ENCODE results near the gene DIRAS1. TPM values are rescaled to one million over a fixed set of nuclear protein-coding genes. Genes with fewer than 3 reads are reported as not detected.

The DIRAS1 gene
- total and polyA plus RNA-seq, 2 donors (not counting 1 experiment from before 2014, with no cell fraction given) = 5.2 to 19.0 TPM

- H3K4me2 ChIP-seq (ENCODE audit: extremely low read depth, insufficient read depth, low read length) = no peak overlapping the region
- no peaks in the 10 kb centered on the region for H3K27me3 ChIP-seq (ENCODE audit: control insufficient read depth, insufficient read depth, low read length)
- no peak for TF ChIP-seq EZH2 (IDR thresholded peaks at IDR 0.05; ENCODE audit: low read length, missing control alignments)
- TF ChIP-seq, protein P1, sequence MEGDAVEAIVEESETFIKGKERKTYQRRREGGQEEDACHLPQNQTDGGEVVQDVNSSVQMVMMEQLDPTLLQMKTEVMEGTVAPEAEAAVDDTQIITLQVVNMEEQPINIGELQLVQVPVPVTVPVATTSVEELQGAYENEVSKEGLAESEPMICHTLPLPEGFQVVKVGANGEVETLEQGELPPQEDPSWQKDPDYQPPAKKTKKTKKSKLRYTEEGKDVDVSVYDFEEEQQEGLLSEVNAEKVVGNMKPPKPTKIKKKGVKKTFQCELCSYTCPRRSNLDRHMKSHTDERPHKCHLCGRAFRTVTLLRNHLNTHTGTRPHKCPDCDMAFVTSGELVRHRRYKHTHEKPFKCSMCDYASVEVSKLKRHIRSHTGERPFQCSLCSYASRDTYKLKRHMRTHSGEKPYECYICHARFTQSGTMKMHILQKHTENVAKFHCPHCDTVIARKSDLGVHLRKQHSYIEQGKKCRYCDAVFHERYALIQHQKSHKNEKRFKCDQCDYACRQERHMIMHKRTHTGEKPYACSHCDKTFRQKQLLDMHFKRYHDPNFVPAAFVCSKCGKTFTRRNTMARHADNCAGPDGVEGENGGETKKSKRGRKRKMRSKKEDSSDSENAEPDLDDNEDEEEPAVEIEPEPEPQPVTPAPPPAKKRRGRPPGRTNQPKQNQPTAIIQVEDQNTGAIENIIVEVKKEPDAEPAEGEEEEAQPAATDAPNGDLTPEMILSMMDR (conservative IDR thresholded peaks at IDR 0.05 in 1 of 2, IDR thresholded peaks at IDR 0.05 in 1 of 2; ENCODE audit: low read depth in 1 of 2, low read length in 2 of 2) = no peak
- no peaks in the 10 kb centered on the region for H3K36me3 ChIP-seq (ENCODE audit: control insufficient read depth, insufficient read depth, low read length)
- no peak overlapping the region for H3K4me3 ChIP-seq (replicated peaks in 1 of 4; ENCODE audit: control extremely low read depth in 1 of 4, insufficient read depth in 1 of 4, low read depth in 3 of 4, low read length in 4 of 4)
- H4K20me1 ChIP-seq (ENCODE audit: control insufficient read depth, extremely low read depth, insufficient read depth, low read length) = no peaks in the 10 kb centered on the region
- peaks cover 4% of the 10 kb centered on the region for H3K79me2 ChIP-seq (ENCODE audit: control insufficient read depth, insufficient read depth, low read length)
- H3K9me3 ChIP-seq (ENCODE audit: control insufficient read depth, insufficient read depth, low read depth, low read length) = no peaks in the 10 kb centered on the region
- H3K4me1 ChIP-seq (ENCODE audit: control insufficient read depth, extremely low read depth, insufficient read depth, low read length) = peaks cover 5% of the 10 kb centered on the region
- DNase-seq (ENCODE audit: low read depth in 2 of 2) = no peak
- H2AFZ ChIP-seq (ENCODE audit: low read length) = no peak overlapping the region
- H3K9ac ChIP-seq (ENCODE audit: insufficient read depth, low read length) = no peak overlapping the region
- no peak overlapping the region for H3K27ac ChIP-seq (ENCODE audit: insufficient read depth, low read length)
Measured at GRCh38 chr19:2743099-2743498, 21.9 kb upstream of the DIRAS1 start.

GRCh38 chr19:2740314-2740656 is 19.1 kb upstream of the DIRAS1 start:
- peaks cover 5% of the 10 kb centered on the region for H3K4me1 ChIP-seq (ENCODE audit: control insufficient read depth, extremely low read depth, insufficient read depth, low read length)
- H3K4me3 ChIP-seq (replicated peaks in 1 of 4; ENCODE audit: control extremely low read depth in 1 of 4, insufficient read depth in 1 of 4, low read depth in 3 of 4, low read length in 4 of 4) = no peak overlapping the region
- no peak overlapping the region for H3K9ac ChIP-seq (ENCODE audit: insufficient read depth, low read length)
- H3K79me2 ChIP-seq (ENCODE audit: control insufficient read depth, insufficient read depth, low read length) = peaks cover 4% of the 10 kb centered on the region
- H3K9me3 ChIP-seq (ENCODE audit: control insufficient read depth, insufficient read depth, low read depth, low read length) = no peaks in the 10 kb centered on the region
- H3K27me3 ChIP-seq (ENCODE audit: control insufficient read depth, insufficient read depth, low read length) = no peaks in the 10 kb centered on the region
- DNase-seq (ENCODE audit: low read depth in 2 of 2) = no peak
- H3K27ac ChIP-seq (ENCODE audit: insufficient read depth, low read length) = no peak overlapping the region
- no peaks in the 10 kb centered on the region for H4K20me1 ChIP-seq (ENCODE audit: control insufficient read depth, extremely low read depth, insufficient read depth, low read length)
- H3K4me2 ChIP-seq (ENCODE audit: extremely low read depth, insufficient read depth, low read length) = no peak overlapping the region
- peaks cover 4% of the 10 kb centered on the region for H3K36me3 ChIP-seq (ENCODE audit: control insufficient read depth, insufficient read depth, low read length)
- TF ChIP-seq EZH2 (IDR thresholded peaks at IDR 0.05; ENCODE audit: low read length, missing control alignments) = no peak
- H2AFZ ChIP-seq (ENCODE audit: low read length) = no peak overlapping the region

DNA sequence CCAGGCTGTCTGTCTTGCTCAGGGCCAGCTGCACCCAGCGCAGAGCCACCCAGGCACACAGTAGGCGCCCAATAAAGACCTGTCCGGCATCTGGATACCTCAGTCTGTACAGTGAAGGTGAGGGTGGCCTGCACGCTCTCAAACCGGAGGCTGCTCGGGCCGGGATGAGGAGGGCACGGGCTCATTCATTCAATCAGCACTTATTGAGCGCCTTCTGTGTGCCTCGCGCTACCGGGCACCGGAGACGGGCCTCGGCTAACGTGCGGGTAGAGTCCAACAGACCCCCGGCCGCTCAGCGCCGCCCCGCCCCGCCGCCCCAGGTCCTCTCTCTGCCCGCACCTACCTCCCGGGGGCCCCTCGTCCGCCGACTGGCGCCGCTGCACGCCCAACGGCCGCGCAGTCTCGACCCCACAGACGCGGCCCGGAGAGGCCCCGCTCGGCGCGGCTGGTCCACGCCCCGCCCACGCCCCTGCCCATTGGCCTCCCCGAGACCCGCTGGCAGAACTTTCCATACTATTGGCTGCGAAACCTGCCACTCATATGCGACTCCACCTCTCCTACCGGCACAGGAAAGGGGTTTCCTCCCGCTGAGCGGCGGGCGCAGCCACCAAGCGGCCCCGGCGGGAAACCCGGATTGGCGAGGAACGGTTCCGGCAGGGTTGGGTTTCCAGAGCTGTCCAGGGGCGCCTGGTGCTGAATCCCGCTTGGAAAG is 18.6 kb upstream of the DIRAS1 start, which contains the start of gene SLC39A3:
Gene SLC39A3, minus strand, starts transcription at position 416 of the 712 bp plus-strand sequence. CDS start 2,760 bp downstream, outside the sequence.
- peak within 1 kb of the TSS; percentile 68 to 94 (median 85) for H3K4me3 ChIP-seq (replicated peaks in 1 of 4; ENCODE audit: control extremely low read depth in 1 of 4, insufficient read depth in 1 of 4, low read depth in 3 of 4, low read length in 4 of 4)
- peak within 1 kb of the TSS; percentile 67 for H2AFZ ChIP-seq (ENCODE audit: low read length)
- TF ChIP-seq EZH2 (IDR thresholded peaks at IDR 0.05; ENCODE audit: low read length, missing control alignments) = no peak
- TF ChIP-seq, protein P1 (conservative IDR thresholded peaks at IDR 0.05 in 1 of 2, IDR thresholded peaks at IDR 0.05 in 1 of 2; ENCODE audit: low read depth in 1 of 2, low read length in 2 of 2) = peak; percentile 27 to 29
- H3K9ac ChIP-seq (ENCODE audit: insufficient read depth, low read length) = peak within 1 kb of the TSS; percentile 58
- peaks cover 4% of the 10 kb centered on the region for H3K79me2 ChIP-seq (ENCODE audit: control insufficient read depth, insufficient read depth, low read length)
- H3K36me3 ChIP-seq (ENCODE audit: control insufficient read depth, insufficient read depth, low read length) = peaks cover 8% of the 10 kb centered on the region
- no peaks in the 10 kb centered on the region for H3K9me3 ChIP-seq (ENCODE audit: control insufficient read depth, insufficient read depth, low read depth, low read length)
- DNase-seq (ENCODE audit: low read depth in 2 of 2) = peak; percentile 98 to 99
- no peaks in the 10 kb centered on the region for H4K20me1 ChIP-seq (ENCODE audit: control insufficient read depth, extremely low read depth, insufficient read depth, low read length)
- H3K27me3 ChIP-seq (ENCODE audit: control insufficient read depth, insufficient read depth, low read length) = no peaks in the 10 kb centered on the region
- peak within 1 kb of the TSS; percentile 90 for H3K4me2 ChIP-seq (ENCODE audit: extremely low read depth, insufficient read depth, low read length)
- peaks cover 5% of the 10 kb centered on the region for H3K4me1 ChIP-seq (ENCODE audit: control insufficient read depth, extremely low read depth, insufficient read depth, low read length)
- peak within 1 kb of the TSS; percentile 37 for H3K27ac ChIP-seq (ENCODE audit: insufficient read depth, low read length)

Data from fibroblast of lung (primary cell).